Neural cell (in vitro differentiated cells): ENCODE results near the gene ATP8B3. TPM values are rescaled to one million over a fixed set of nuclear protein-coding genes. Genes with fewer than 3 reads are reported as not detected.

ENCODE experiments used
- H2AFZ ChIP-seq: fragments of 200-600, 300-800 bp; sonication (generic), shearing (Covaris generic); 2 replicates; pipeline ENCODE4 v1.6.0; 2014; ENCODE audit warnings: low read depth, mild to moderate bottlenecking, antibody characterized with exemption, low read length, moderate library complexity
- H3F3A ChIP-seq: fragments of 200-600 bp; shearing (Covaris generic); 2 replicates; pipeline ENCODE4 v1.6.1; 2016; ENCODE audit warnings: mild to moderate bottlenecking, moderate library complexity, mixed read lengths, antibody characterized with exemption, low read length; ENCODE audit not compliant: insufficient read depth, poor library complexity, severe bottlenecking
- H3K27ac ChIP-seq: fragments of 200-600, 300-800 bp; sonication (generic), shearing (Covaris generic); 2 replicates; pipeline ENCODE4 v1.5.1; 2014; ENCODE audit warnings: mild to moderate bottlenecking, low read length, moderate library complexity
- H3K27me3 ChIP-seq: fragments of 300-800, 200-600 bp; sonication (generic), shearing (Covaris generic); 2 replicates; pipeline ENCODE4 v1.6.0; 2014; ENCODE audit warnings: mild to moderate bottlenecking, low read depth, low read length, moderate library complexity; ENCODE audit not compliant: insufficient read depth
- H3K36me3 ChIP-seq: fragments of 300-800, 200-600 bp; sonication (generic), shearing (Covaris generic); 2 replicates; pipeline ENCODE4 v1.5.1; 2014; ENCODE audit warnings: mild to moderate bottlenecking, antibody characterized with exemption, low read length, moderate library complexity; ENCODE audit not compliant: insufficient read depth
- H3K4me2 ChIP-seq: fragments of 300-800, 200-600 bp; sonication (generic), shearing (Covaris generic); 2 replicates; pipeline ENCODE4 v1.6.0; 2014; ENCODE audit warnings: mild to moderate bottlenecking, low read length
- H3K4me3 ChIP-seq: fragments of 300-800, 200-600 bp; sonication (generic), shearing (Covaris generic); 2 replicates; pipeline ENCODE4 v1.5.1; 2014; ENCODE audit warnings: mild to moderate bottlenecking, low read length, moderate library complexity
- H3K79me2 ChIP-seq: fragments of 200-600 bp; shearing (Covaris generic); replicated peaks from 2 replicates; pipeline ENCODE4 v1.6.0; 2014; ENCODE audit warnings: mild to moderate bottlenecking, low read length, moderate library complexity; ENCODE audit not compliant: insufficient read depth
- H3K9ac ChIP-seq: fragments of 300-800, 200-600 bp; sonication (generic), shearing (Covaris generic); 2 replicates; pipeline ENCODE4 v1.6.1; 2016; ENCODE audit warnings: mild to moderate bottlenecking, low read length, mixed read lengths
- H3K9me2 ChIP-seq: fragments of 200-600 bp; shearing (Covaris generic); 2 replicates; pipeline ENCODE4 v1.6.1; 2016; ENCODE audit warnings: mild to moderate bottlenecking, low read length, mixed read lengths; ENCODE audit not compliant: insufficient read depth
- H3K9me3 ChIP-seq: fragments of 200-600, 300-800 bp; sonication (generic), shearing (Covaris generic); 2 replicates; pipeline ENCODE4 v1.6.1; 2016; ENCODE audit warnings: mild to moderate bottlenecking, mixed run types, low read length, moderate library complexity, mixed read lengths
- H4K20me1 ChIP-seq: fragments of 200-600 bp; shearing (Covaris generic); 2 replicates; pipeline ENCODE4 v1.6.1; 2016; ENCODE audit warnings: mild to moderate bottlenecking, mixed run types; ENCODE audit not compliant: insufficient read depth
- CTCF ChIP-seq: fragments of 450-650 bp; IDR thresholded peaks from 2 replicates; pipeline ENCODE4 v1.5.1; 2014; ENCODE audit warnings: antibody characterized with exemption, mild to moderate bottlenecking, moderate library complexity; ENCODE audit not compliant: poor library complexity, severe bottlenecking
- EP300 ChIP-seq: fragments of 450-650 bp; conservative IDR thresholded peaks from 2 replicates; pipeline ENCODE4 v1.6.1; 2014; ENCODE audit warnings: antibody characterized with exemption, mild to moderate bottlenecking, moderate library complexity; ENCODE audit not compliant: poor library complexity, severe bottlenecking
- EZH2 ChIP-seq: fragments of 200-600, 300-800 bp; shearing (Covaris generic), sonication (generic); IDR thresholded peaks from 2 replicates; pipeline ENCODE4 v1.6.1; 2014; ENCODE audit warnings: antibody characterized with exemption, low read length, borderline replicate concordance, mild to moderate bottlenecking; ENCODE audit not compliant: insufficient read depth, poor library complexity, severe bottlenecking
- MXI1 ChIP-seq: fragments of 450-650 bp; conservative IDR thresholded peaks from 2 replicates; pipeline ENCODE4 v1.6.1; 2014; ENCODE audit warnings: antibody characterized with exemption, mild to moderate bottlenecking; ENCODE audit not compliant: poor library complexity, severe bottlenecking
- POLR2AphosphoS5 ChIP-seq: IDR thresholded peaks from 2 replicates; pipeline ENCODE4 v1.6.1; 2012
- RAD21 ChIP-seq: fragments of 450-650 bp; conservative IDR thresholded peaks from 2 replicates; pipeline ENCODE4 v1.6.1; 2014; ENCODE audit warnings: antibody characterized with exemption, mild to moderate bottlenecking, moderate library complexity
- REST ChIP-seq: IDR thresholded peaks from 2 replicates; pipeline ENCODE4 v1.6.1; 2012; ENCODE audit warnings: borderline replicate concordance
- SMC3 ChIP-seq: fragments of 450-650 bp; conservative IDR thresholded peaks from 2 replicates; pipeline ENCODE4 v1.6.1; 2014; ENCODE audit warnings: antibody characterized with exemption, mild to moderate bottlenecking, moderate library complexity; ENCODE audit not compliant: poor library complexity
- TAF1 ChIP-seq: IDR thresholded peaks from 2 replicates; pipeline ENCODE4 v1.6.1; 2012; ENCODE audit warnings: low read depth
- polyA plus RNA-seq: library from polyadenylated mRNA; depleted of rRNA; stranded (reverse); fragments of >200 nt; gene quantifications from 2 replicates; pipeline ENCODE4 v1.2.3, GENCODE V29; 2014

Gene ATP8B3
- polyA plus RNA-seq, 1 donor from 2014 or later, result 1.5 TPM

DNA sequence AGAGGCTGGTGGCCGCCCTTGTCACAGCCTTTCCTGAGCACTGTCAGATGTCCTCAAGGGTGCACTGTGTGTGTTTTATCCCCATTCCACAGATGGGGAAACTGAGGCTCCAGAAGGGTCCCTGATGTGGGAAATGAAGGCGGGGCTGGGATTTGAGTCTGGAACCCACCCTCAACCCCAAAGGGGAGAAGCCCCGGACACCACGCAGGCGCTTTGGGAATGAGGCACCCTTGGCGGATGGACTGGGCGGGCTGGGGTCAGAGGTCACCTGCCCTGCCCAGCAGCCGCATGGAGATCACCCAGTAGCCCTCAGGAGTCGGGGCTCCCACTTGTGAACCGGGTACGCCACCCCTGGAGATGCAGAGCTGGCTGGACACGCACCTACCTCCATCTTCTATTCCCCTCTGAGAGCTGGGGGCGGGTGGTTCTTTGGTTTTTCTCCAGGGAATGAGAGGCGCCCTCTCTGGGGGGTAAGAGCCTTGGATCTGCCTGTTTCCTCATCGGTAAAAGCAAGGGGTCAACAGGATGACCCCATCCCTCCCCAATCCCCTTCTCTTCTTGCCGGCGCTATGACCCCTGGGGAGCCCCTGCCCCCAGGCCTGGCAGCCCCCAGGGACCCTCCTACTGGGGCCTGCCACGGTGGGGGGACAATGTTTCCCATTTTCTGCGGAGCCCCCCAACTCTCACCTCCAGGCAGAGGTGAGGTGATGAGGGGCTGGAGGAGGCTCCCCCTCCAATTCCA is 67.1 kb downstream of the ATP8B3 start:
- no peak overlapping the region for H2AFZ ChIP-seq
- H3K9me3 ChIP-seq, result no peaks in the 10 kb centered on the region
- no peaks in the 10 kb centered on the region for H4K20me1 ChIP-seq
- peaks cover 49% of the 10 kb centered on the region for H3K27me3 ChIP-seq
- no peaks in the 10 kb centered on the region for H3K9me2 ChIP-seq
- H3F3A ChIP-seq, result no peaks in the 10 kb centered on the region
- no peaks in the 10 kb centered on the region for H3K36me3 ChIP-seq
- no peaks in the 10 kb centered on the region for H3K79me2 ChIP-seq
- TF ChIP-seq RAD21 (no peak), SMC3 (no peak), CTCF (no peak), REST (no peak), TAF1 (no peak), EP300 (no peak), POLR2AphosphoS5 (no peak), EZH2 (no peak), MXI1 (no peak)
- H3K4me2 ChIP-seq, result no peak overlapping the region
- peak overlapping the region; percentile 39 for H3K9ac ChIP-seq
- H3K27ac ChIP-seq, result no peak overlapping the region
- H3K4me3 ChIP-seq, result peak overlapping the region; percentile 54

DNA sequence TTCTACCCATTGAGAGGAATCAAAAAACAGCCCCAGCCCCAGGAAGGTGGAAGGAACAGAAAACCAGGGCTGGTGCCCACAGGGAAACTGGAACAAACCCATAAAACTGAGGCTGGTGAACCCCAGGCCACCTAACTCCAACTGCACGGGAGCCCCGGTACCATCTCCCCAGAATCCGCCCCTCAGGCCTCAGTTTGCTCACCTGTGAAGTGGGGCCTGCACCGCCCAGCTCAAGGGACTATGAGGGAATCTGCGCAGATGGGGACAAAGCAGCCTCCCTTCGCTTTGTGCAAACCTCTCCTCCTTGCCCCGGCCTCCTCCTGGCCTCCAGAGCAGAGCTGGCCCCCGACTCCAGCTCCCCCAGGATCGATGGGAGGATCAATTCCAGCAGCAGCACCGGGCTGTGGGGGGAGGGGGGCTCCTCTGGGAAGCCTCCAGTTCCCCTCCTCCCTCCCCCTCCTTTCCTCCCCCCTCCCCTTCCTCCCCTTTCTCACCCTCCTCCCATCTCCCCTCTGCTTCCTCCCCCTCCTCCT is 67.9 kb downstream of the ATP8B3 start:
- Histone ChIP-seq H3K27ac (no peak overlapping the region), H3K9me2 (no peaks in the 10 kb centered on the region), H3K9me3 (no peaks in the 10 kb centered on the region), H3K79me2 (no peaks in the 10 kb centered on the region), H3K36me3 (no peaks in the 10 kb centered on the region), H3K9ac (no peak overlapping the region), H4K20me1 (no peaks in the 10 kb centered on the region), H3K4me3 (no peak overlapping the region), H3K27me3 (peaks cover 41% of the 10 kb centered on the region), H3F3A (no peaks in the 10 kb centered on the region), H3K4me2 (no peak overlapping the region), H2AFZ (no peak overlapping the region)
- TF ChIP-seq RAD21 (no peak), POLR2AphosphoS5 (no peak), TAF1 (no peak), SMC3 (no peak), REST (no peak), EZH2 (no peak), EP300 (no peak), MXI1 (no peak), CTCF (no peak)
